C4-2B (cell line): ENCODE results near the gene ALDH3A2.

Experiments used
- H3K27ac ChIP-seq: fragments of 450-650 bp; 2 replicates; pipeline ENCODE4 v1.5.1; 2017
- ZFX ChIP-seq: fragments of 450-650 bp; IDR thresholded peaks from 2 replicates; pipeline ENCODE4 v1.6.1; 2017
- TF ChIP-seq, protein P1 (sequence below): fragments of 450-650 bp; conservative IDR thresholded peaks from 2 replicates; pipeline ENCODE4 v1.5.1; 2017; ENCODE audit warnings: mild to moderate bottlenecking

ALDH3A2 gene

DNA sequence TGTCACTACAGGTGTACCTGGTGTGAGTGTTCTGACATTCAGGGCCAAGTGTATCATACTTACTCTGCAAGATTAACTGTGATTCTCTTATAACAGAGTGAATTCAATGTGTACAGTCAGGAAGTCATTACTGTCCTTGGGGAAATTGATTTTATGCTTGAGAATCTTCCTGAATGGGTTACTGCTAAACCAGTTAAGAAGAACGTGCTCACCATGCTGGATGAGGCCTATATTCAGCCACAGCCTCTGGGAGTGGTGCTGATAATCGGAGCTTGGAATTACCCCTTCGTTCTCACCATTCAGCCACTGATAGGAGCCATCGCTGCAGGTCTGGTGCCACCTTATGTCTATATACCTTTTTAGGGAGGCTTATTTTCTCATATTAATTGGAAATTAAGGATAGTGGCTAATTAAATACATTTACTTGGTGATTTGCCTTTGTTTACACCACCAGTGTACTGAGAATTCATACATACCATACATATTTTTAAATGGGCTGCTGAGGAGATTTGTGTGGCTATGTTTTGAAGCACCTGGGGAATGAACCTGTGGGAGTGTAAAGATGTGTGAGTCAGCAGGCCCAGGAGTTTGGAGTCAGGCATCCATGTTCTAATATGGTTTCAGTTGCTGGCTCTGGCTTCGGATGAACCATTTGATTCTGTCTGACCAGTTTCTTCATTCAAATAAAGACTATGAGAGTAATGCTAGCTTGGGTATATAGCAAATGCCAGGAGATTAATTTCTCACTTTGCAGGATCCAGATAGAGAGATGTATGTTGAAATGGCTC, 3.1 kb downstream of the ALDH3A2 start:
- TF ChIP-seq, protein P1, sequence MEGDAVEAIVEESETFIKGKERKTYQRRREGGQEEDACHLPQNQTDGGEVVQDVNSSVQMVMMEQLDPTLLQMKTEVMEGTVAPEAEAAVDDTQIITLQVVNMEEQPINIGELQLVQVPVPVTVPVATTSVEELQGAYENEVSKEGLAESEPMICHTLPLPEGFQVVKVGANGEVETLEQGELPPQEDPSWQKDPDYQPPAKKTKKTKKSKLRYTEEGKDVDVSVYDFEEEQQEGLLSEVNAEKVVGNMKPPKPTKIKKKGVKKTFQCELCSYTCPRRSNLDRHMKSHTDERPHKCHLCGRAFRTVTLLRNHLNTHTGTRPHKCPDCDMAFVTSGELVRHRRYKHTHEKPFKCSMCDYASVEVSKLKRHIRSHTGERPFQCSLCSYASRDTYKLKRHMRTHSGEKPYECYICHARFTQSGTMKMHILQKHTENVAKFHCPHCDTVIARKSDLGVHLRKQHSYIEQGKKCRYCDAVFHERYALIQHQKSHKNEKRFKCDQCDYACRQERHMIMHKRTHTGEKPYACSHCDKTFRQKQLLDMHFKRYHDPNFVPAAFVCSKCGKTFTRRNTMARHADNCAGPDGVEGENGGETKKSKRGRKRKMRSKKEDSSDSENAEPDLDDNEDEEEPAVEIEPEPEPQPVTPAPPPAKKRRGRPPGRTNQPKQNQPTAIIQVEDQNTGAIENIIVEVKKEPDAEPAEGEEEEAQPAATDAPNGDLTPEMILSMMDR, result no peak
- TF ChIP-seq ZFX, result no peak
- peak overlapping the region; percentile 67; the same call in 1 of the 2 replicates for H3K27ac ChIP-seq

DNA sequence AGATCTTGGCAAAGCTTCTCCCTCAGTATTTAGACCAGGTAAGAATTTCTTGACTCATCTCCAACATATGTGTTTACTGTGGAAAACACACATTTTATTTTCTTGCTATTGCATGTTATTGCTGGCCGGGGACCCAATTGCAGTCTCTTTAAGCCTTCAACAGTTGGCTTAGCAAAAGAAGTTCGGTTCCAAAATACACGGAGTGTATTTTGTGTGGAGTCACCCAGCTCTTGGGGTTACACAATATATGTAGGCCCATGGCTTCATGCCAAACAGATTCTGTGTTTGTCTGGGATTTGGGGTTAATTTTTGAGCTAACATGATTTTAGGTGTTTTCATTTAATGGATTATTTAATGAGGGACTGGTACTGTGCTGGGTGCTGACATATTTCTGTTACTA, 4.0 kb downstream of the ALDH3A2 start:
- H3K27ac ChIP-seq, result peak overlapping the region; percentile 67

DNA sequence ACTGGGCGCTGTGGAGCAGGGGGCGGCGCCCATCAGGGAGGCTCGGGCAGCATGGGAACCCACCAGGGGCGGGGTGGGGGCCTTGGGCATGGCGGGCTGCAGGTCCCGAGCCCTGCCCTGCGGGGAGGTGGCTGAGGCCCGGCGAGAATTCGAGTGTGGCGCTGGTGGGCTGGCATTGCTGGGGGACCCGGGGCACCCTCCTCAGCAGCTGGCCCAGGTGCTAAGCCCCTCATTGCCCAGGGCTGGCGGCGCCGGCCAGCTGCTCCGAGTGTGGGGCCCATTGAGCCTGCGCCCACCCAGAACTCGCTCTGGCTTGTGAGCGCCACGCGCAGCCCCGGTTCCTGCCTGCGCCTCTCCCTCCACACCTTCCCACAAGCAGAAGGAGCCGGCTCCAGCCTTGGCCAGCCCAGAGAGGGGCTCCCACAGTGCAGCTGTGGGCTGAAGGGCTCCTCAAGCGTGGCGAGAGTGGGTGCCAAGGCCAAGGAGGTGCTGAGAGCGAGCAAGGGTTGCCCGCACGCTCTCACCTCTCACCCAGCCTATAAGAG, 5.9 kb downstream of the ALDH3A2 start:
- TF ChIP-seq, protein P1, result no peak
- TF ChIP-seq ZFX, result no peak
- no peak overlapping the region for H3K27ac ChIP-seq

More for the DNA sequence above, 4.0 kb downstream of the ALDH3A2 start:
- TF ChIP-seq, protein P1, result no peak
- no peak for TF ChIP-seq ZFX

DNA sequence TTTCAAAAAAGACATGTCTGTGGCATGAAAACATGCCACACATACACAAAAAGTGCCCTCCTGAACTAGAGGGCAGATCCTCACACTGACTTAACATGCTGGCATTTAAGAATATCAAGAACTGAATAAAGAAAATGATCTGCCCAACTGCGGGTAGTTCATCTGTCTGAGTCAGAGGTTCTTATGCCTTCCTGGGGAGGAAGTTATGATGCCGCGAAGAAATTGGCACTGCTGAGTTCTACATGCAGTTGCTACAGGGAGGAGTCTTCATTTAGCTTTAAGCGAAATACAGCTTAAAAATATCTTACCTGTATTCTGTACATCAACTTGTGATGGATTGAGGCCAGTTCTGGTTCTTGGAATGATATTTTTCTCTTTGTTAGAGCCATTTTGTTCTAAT, 6.3 kb downstream of the ALDH3A2 start:
- H3K27ac ChIP-seq, result no peak overlapping the region
- TF ChIP-seq, protein P1, result no peak
- no peak for TF ChIP-seq ZFX

DNA sequence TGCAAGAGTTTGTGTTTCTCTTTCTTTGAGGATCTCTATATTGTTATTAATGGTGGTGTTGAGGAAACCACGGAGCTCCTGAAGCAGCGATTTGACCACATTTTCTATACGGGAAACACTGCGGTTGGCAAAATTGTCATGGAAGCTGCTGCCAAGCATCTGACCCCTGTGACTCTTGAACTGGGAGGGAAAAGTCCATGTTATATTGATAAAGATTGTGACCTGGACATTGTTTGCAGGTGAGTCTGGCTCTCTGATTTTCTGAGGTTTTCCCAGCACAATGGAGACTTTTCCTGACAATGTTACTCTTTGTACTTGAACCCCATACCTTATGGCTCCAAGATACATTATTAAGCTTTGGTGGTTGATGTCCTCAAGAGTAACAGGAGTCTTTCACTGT, 7.8 kb downstream of the ALDH3A2 start:
- H3K27ac ChIP-seq, result peak overlapping the region; percentile 83; the same call in 1 of the 2 replicates
- no peak for TF ChIP-seq ZFX
- TF ChIP-seq, protein P1, result no peak

DNA sequence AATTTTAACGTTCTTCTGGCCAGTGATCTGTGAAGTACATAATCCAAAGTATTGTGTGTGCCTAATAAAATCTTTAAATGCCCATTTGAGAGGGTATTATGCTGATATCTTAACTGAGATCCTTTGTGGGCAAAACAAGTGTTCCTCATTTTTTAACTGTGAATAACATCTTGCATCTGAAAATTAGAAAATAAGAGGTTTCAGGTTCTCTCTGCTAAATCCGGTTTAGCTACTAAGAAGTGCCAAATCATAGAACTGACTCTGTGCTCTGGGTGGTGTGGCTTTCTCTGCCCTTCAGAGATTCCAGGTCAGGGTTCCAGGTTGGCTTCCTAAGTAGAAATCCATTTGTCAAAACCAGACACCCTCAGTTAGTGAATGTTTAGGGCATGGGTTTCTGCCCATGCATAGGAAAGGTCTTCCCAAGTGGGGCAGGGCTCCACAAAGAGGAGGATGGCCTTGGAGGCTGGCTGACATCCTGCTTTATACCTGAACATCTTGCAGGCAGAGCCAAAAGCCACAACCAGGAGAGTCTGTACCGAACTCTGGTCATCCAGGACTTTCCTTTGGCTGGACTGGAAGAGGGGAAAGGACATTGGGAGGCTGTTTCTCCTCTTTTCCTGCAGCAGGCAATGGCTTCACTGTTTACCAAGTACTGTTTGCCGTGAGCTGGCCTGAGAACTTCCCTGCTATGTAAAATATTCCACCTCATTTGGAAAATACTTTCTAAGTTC, 8.5 kb downstream of the ALDH3A2 start:
- no peak for TF ChIP-seq ZFX
- TF ChIP-seq, protein P1, result no peak
- H3K27ac ChIP-seq, result peak overlapping the region; percentile 83
